ENCODE data around the gene CPVL.

DNA sequence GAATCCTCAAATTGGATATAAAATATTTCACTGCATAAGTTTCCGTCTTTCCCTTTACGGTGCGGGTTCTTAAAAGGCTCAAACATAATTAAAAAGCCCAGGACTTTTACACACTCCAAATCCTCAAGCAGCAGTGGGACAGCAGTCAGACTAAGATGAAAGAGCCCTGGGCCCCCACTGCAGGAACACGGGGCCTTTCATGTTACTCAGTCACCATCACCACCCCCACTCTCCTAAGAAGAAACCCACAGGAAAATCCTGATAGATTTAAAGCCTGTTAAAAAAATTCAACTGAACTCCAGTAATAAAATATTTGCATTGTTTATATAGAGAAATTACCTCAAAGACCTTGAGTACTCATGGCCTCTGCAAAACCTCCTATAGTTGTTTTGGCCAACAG is 114.2 kb downstream of the CPVL start:
- TF ChIP-seq, protein P1, sequence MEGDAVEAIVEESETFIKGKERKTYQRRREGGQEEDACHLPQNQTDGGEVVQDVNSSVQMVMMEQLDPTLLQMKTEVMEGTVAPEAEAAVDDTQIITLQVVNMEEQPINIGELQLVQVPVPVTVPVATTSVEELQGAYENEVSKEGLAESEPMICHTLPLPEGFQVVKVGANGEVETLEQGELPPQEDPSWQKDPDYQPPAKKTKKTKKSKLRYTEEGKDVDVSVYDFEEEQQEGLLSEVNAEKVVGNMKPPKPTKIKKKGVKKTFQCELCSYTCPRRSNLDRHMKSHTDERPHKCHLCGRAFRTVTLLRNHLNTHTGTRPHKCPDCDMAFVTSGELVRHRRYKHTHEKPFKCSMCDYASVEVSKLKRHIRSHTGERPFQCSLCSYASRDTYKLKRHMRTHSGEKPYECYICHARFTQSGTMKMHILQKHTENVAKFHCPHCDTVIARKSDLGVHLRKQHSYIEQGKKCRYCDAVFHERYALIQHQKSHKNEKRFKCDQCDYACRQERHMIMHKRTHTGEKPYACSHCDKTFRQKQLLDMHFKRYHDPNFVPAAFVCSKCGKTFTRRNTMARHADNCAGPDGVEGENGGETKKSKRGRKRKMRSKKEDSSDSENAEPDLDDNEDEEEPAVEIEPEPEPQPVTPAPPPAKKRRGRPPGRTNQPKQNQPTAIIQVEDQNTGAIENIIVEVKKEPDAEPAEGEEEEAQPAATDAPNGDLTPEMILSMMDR (IDR thresholded peaks at IDR 0.05; ENCODE audit: low read depth, low read length, missing input control) = no peak
- TF ChIP-seq FOXA1 (IDR thresholded peaks at IDR 0.05) (no peak), REST (IDR thresholded peaks at IDR 0.05) (no peak), JUND (IDR thresholded peaks at IDR 0.05) (no peak), MAX (IDR thresholded peaks at IDR 0.05) (no peak), RAD21 (IDR thresholded peaks at IDR 0.05) (no peak), YY1 (IDR thresholded peaks at IDR 0.05) (no peak), SP1 (IDR thresholded peaks at IDR 0.05) (no peak)
- TF ChIP-seq, protein P2, sequence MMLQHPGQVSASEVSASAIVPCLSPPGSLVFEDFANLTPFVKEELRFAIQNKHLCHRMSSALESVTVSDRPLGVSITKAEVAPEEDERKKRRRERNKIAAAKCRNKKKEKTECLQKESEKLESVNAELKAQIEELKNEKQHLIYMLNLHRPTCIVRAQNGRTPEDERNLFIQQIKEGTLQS (IDR thresholded peaks at IDR 0.05) = no peak
